Pancreas (tissue), 10 donors: Measurements from ENCODE around the gene GNAT2. TPM values are rescaled to one million over a fixed set of nuclear protein-coding genes. Genes with fewer than 3 reads are reported as not detected.

Source experiments
- ATAC-seq, 4 donors: fragments of 200-7000 bp; cut with Tn5 transposase; one replicate each; pipeline versions ENCODE4 v1.8.0 to v1.9.1; 2020; ENCODE audit warnings: mild to moderate bottlenecking in 4 of 4, moderate library complexity in 4 of 4
- DNase-seq, 6 donors: peaks; one replicate each; pipeline ENCODE4 v3.0.0-alpha.2; 2020
- FAIRE-seq: peaks from 2 replicates; lab custom pipeline; 2012; peaks lifted over from hg19 to GRCh38; lab: Jason Lieb, UNC
- H3K27ac ChIP-seq, 4 donors: fragments of 200-600 bp; sonication (generic); 1 replicate in 3 of 4; 2 replicates in 1 of 4; pipeline versions ENCODE4 v1.5.0 to v1.8.0; 2020
- H3K27me3 ChIP-seq, 4 donors: fragments of 200-600 bp; one replicate each; pipeline ENCODE4 v1.8.0; 2021
- H3K36me3 ChIP-seq, 3 donors: fragments of 200-600 bp; sonication (generic) in 1 of 3; one replicate each; pipeline versions ENCODE4 v1.5.0 to v1.8.0; 2020 to 2021
- H3K4me1 ChIP-seq, 3 donors: fragments of 200-600 bp; one replicate each; pipeline ENCODE4 v1.8.0; 2021
- H3K4me3 ChIP-seq, 4 donors: fragments of 200-600 bp; sonication (generic) in 2 of 4; one replicate each; pipeline versions ENCODE4 v1.5.0 to v1.8.0; 2020 to 2021
- H3K9me3 ChIP-seq, 4 donors: fragments of 200-600 bp; one replicate each; pipeline ENCODE4 v1.8.0; 2021
- CTCF ChIP-seq, 4 donors: fragments of 200-600 bp; sonication (generic) in 3 of 4; IDR thresholded peaks; one replicate each; pipeline versions ENCODE4 v1.5.0 to v1.8.0; 2021; ENCODE audit warnings: antibody characterized with exemption in 4 of 4
- WGBS, 2 donors: extraction: QIAGEN DNeasy Blood & Tissue Kit; methylation state at CpG; one replicate each; pipeline ENCODE4 v1.1.7; 2013; 5-methylcytosine and 5-hydroxymethylcytosine counted together
- intact Hi-C, 3 donors: fragments of 100-400 bp; cut with DNase I; formaldehyde crosslinking; loops; one replicate each; pipeline versions ENCODE4 v1.11.1 to v1.14.2; 2022
- polyA plus RNA-seq, 2 donors: library from polyadenylated mRNA; stranded (reverse); fragments of 200-250 nt; gene quantifications; one replicate each; pipeline ENCODE4 v1.2.3, GENCODE V29; 2013
- total RNA-seq, 6 donors: library from RNA; stranded (reverse); fragmentation: NEBNext Ultra II Directional in 4 of 6; extraction: Animal tissue kit (Norgen Biotek cat#: 25700) in 4 of 6; gene quantifications; one replicate each; pipeline versions ENCODE4 v1.2.1 to v1.2.4, GENCODE V29; 2021 to 2023
- donor health status: healthy with polysubstance abuse.
- donor health status: DM: no; HTN: no; CAD: no; lungs with moderate emphysema.
- donor health status: DM: no; HTN: no; CAD: no.
- donor health status: control.
- donor health status: control.
- donor health status: Bipolar disorder and iron deficiency.
- donor health status: DM: yes; HTN: yes; CAD: no.
- donor health status: DM: no; HTN: no; CAD: no.
- donor health status: DM: no; HTN: no; CAD: no.
- donor health status: DM: yes; HTN: yes; CAD: no.

Gene GNAT2
- total and polyA plus RNA-seq, 8 donors = 0.60 to 0.82 TPM; not detected in 6

DNA sequence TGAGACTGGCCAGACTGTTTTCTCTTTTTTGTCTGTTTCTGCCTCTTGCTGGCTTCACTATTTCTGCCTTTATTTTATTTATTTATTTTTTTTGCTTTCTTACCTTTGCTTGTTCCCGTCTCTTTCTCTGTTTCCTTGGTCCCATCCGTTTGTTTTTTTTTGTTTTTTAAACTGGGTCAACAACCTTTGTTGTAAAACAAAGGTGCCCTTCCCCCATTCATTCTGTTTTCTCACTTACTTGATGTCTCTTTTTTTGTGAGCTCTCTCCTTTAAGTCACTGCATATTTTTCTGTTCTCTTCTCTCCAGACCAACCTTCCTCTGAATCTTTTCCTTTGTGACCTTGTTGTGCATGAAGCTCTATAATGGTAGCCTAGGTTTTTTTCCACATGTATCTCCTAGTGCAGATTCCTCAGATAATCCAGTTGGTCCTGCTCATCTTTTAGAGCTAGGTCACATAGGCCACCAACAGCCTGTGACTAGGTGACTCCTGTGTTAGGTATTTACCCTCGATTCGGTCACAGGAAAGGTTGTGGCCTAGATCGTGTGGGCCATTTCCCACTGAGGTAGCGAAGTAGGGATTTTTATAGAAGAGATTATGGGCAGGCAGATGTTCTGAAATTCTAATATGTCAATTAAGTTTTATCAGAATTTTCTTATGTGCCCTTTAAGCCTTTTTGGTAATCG, 55.1 kb downstream of the GNAT2 start:
- 76 to 79% methylated on average over 7 of the region's 7 CpGs for WGBS, 2 donors
- intact Hi-C loops = no loop called here
- no peak overlapping the region for H3K27ac ChIP-seq
- no peaks in the 10 kb centered on the region for H3K27me3 ChIP-seq
- no peak for DNase-seq
- H3K4me1 ChIP-seq = peaks cover 28 to 76% (median 68%) of the 10 kb centered on the region in 3 donors
- H3K36me3 ChIP-seq = no peaks in the 10 kb centered on the region
- no peak for TF ChIP-seq CTCF (IDR thresholded peaks at IDR 0.05)
- no peak for ATAC-seq
- H3K9me3 ChIP-seq = no peaks in the 10 kb centered on the region
- no peak overlapping the region for H3K4me3 ChIP-seq
- FAIRE-seq = no peak

DNA sequence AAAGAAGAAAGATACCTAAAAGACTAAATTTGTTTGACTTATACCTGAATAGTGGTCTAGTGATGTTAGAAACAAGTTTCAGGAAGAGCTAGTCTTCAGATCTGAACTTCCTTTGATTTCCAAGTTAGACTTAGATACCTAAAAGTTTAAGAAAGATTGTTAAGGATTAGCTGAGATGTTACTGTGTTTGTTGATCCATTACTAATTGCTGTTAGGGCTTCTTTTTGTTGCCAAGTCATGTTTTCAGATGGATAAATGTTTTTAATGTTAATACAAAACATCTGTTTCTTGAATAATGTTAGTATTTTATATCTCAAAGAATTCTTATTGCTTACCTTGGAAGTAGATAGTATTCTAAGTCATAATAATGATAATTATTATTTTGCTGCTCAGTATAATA, 59.4 kb downstream of the GNAT2 start:
- intact Hi-C loops = no loop called here
- TF ChIP-seq CTCF (IDR thresholded peaks at IDR 0.05) = no peak

GRCh38 chr1:109557520-109557919, 61.9 kb downstream of the GNAT2 start:
- no peaks in the 10 kb centered on the region for H3K27me3 ChIP-seq
- no peak for TF ChIP-seq CTCF (IDR thresholded peaks at IDR 0.05)
- H3K4me1 ChIP-seq = peaks cover 10 to 24% (median 13%) of the 10 kb centered on the region in 3 donors
- no peak for DNase-seq
- H3K27ac ChIP-seq = no peak overlapping the region
- intact Hi-C loops = no loop called here
- H3K9me3 ChIP-seq = no peaks in the 10 kb centered on the region
- H3K4me3 ChIP-seq = no peak overlapping the region
- 78 to 79% methylated on average over 5 of the region's 5 CpGs for WGBS, 2 donors
- no peak for ATAC-seq
- FAIRE-seq = no peak
- no peaks in the 10 kb centered on the region for H3K36me3 ChIP-seq

More for the DNA sequence above, 59.4 kb downstream of the GNAT2 start:
- Histone ChIP-seq H3K4me1 (peaks cover 10 to 45% (median 29%) of the 10 kb centered on the region in 3 donors), H3K27me3 (no peaks in the 10 kb centered on the region), H3K4me3 (no peak overlapping the region), H3K36me3 (no peaks in the 10 kb centered on the region), H3K27ac (no peak overlapping the region), H3K9me3 (no peaks in the 10 kb centered on the region)
- no peak for FAIRE-seq
- no peak for ATAC-seq
- no peak for DNase-seq

- no peaks in the 10 kb centered on the region for H3K36me3 ChIP-seq
- 96 to 99% methylated on average over 2 of the region's 2 CpGs for WGBS, 2 donors
- ATAC-seq (no peak), FAIRE-seq (no peak), DNase-seq (no peak)
- no peak overlapping the region for H3K27ac ChIP-seq
- H3K27me3 ChIP-seq = no peaks in the 10 kb centered on the region
- intact Hi-C loops = no loop called here
- peaks cover 10 to 23% (median 13%) of the 10 kb centered on the region in 3 donors for H3K4me1 ChIP-seq
- H3K9me3 ChIP-seq = no peaks in the 10 kb centered on the region
- no peak for TF ChIP-seq CTCF (IDR thresholded peaks at IDR 0.05)
- no peak overlapping the region for H3K4me3 ChIP-seq
These were observed 62.9 kb downstream of the GNAT2 start for GRCh38 chr1:109556563-109556962.

Other genes starting within 250 kb of the GNAT2 start
- 10 to 100 TPM; 22.9 to 60.7 (median 30.7) TPM for gene SORT1, start 221.7 kb downstream of the GNAT2 start, total RNA-seq
- 10 to 100 TPM; 10.4 to 14.9 TPM for gene SORT1, start 221.7 kb downstream of the GNAT2 start, polyA plus RNA-seq
- 10 to 100 TPM; 21.4 to 36.2 (median 27.7) TPM for gene PSMA5, start 193.2 kb downstream of the GNAT2 start, total RNA-seq
- gene PSMA5, start 193.2 kb downstream of the GNAT2 start, polyA plus RNA-seq = 10 to 100 TPM; 16.1 to 24.8 TPM
- gene SYPL2, start 153.1 kb downstream of the GNAT2 start, total RNA-seq = 1 to 10 TPM; 1.5 to 3.7 (median 2.5) TPM
- gene SYPL2, start 153.1 kb downstream of the GNAT2 start, polyA plus RNA-seq = 1 to 10 TPM; 1.5 to 2.8 TPM
- 1 to 10 TPM; 1.1 to 3.5 (median 1.7) TPM for gene ATXN7L2, start 135.7 kb downstream of the GNAT2 start, total RNA-seq
- gene ATXN7L2, start 135.7 kb downstream of the GNAT2 start, polyA plus RNA-seq = 10 to 100 TPM; 15.2 to 15.7 TPM
- gene CYB561D1, start 125.5 kb downstream of the GNAT2 start, total RNA-seq = 10 to 100 TPM in 3 of 6 donors, 1 to 10 TPM in 3; 8.1 to 11.6 (median 9.7) TPM
- gene CYB561D1, start 125.5 kb downstream of the GNAT2 start, polyA plus RNA-seq = 1 to 10 TPM; 5.1 to 7.1 TPM
- gene AMIGO1, start 109.9 kb downstream of the GNAT2 start, total RNA-seq = 1 to 10 TPM; 4.4 to 5.8 (median 5.3) TPM
- 1 to 10 TPM; 1.6 to 4.9 TPM for gene AMIGO1, start 109.9 kb downstream of the GNAT2 start, polyA plus RNA-seq
- under 1 TPM in 1 of 6 donors, not detected in 5; 0.09 TPM for gene GPR61, start 79.7 kb downstream of the GNAT2 start, total RNA-seq
- gene GPR61, start 79.7 kb downstream of the GNAT2 start, polyA plus RNA-seq = under 1 TPM in 1 of 2 donors, not detected in 1; 0.19 TPM
- gene GNAI3, start 71.0 kb downstream of the GNAT2 start, total RNA-seq = 1 to 10 TPM; 2.5 to 3.9 (median 3.1) TPM
- gene GNAI3, start 71.0 kb downstream of the GNAT2 start, polyA plus RNA-seq = 1 to 10 TPM; 1.1 to 1.9 TPM
- 10 to 100 TPM; 17.6 to 48.5 (median 26.1) TPM for gene AMPD2, start 221 bp upstream of the GNAT2 start, total RNA-seq
- gene AMPD2, start 221 bp upstream of the GNAT2 start, polyA plus RNA-seq = 10 to 100 TPM; 40.3 to 57.3 TPM
- 10 to 100 TPM; 13.4 to 36.6 (median 16.5) TPM for gene GSTM4, start 36.5 kb upstream of the GNAT2 start, total RNA-seq
- gene GSTM4, start 36.5 kb upstream of the GNAT2 start, polyA plus RNA-seq = 10 to 100 TPM; 24.4 to 32.8 TPM
- gene GSTM2, start 48.4 kb upstream of the GNAT2 start, total RNA-seq = 10 to 100 TPM; 10.4 to 47.5 (median 27.6) TPM
- 100 to 1,000 TPM; 139 to 193 TPM for gene GSTM2, start 48.4 kb upstream of the GNAT2 start, polyA plus RNA-seq
- gene GSTM1, start 68.2 kb upstream of the GNAT2 start, total RNA-seq = 10 to 100 TPM in 3 of 6 donors, not detected in 3; 23.3 to 32.1 (median 26.9) TPM
- gene GSTM1, start 68.2 kb upstream of the GNAT2 start, polyA plus RNA-seq = 10 to 100 TPM; 21.7 to 41.8 TPM
- gene GSTM5, start 92.6 kb upstream of the GNAT2 start, total RNA-seq = 1 to 10 TPM in 3 of 6 donors, under 1 TPM in 3; 0.42 to 4.5 (median 1.1) TPM
- gene GSTM5, start 92.6 kb upstream of the GNAT2 start, polyA plus RNA-seq = 1 to 10 TPM; 3.0 to 3.8 TPM
- gene GSTM3, start 121.4 kb upstream of the GNAT2 start, total RNA-seq = 10 to 100 TPM; 13.9 to 29.0 (median 19.1) TPM
- 10 to 100 TPM; 37.2 to 58.1 TPM for gene GSTM3, start 121.4 kb upstream of the GNAT2 start, polyA plus RNA-seq
- 1 to 10 TPM in 5 of 6 donors, under 1 TPM in 1; 0.39 to 3.2 (median 1.4) TPM for gene EPS8L3, start 144.3 kb upstream of the GNAT2 start, total RNA-seq
- gene EPS8L3, start 144.3 kb upstream of the GNAT2 start, polyA plus RNA-seq = 1 to 10 TPM in 1 of 2 donors, under 1 TPM in 1; 0.46 to 4.3 TPM